GM19372 (cell line): ENCODE data around the gene IPO13.

Source experiments
- ATAC-seq: cut with Tn5 transposase; IDR thresholded peaks from one replicate; pipeline ENCODE4 v1.9.1; 2021; ENCODE audit warnings: mild to moderate bottlenecking, low read depth, moderate library complexity; ENCODE audit not compliant: unreplicated experiment

The IPO13 gene

GRCh38 chr1:44002165-44002564, 55.4 kb downstream of the IPO13 start:
- ATAC-seq: no peak

GRCh38 chr1:44002606-44003157, 55.9 kb downstream of the IPO13 start:
- ATAC-seq: no peak

GRCh38 chr1:44008259-44008658, 61.5 kb downstream of the IPO13 start:
- no peak for ATAC-seq

GRCh38 chr1:44010935-44011471, 64.3 kb downstream of the IPO13 start:
- no peak for ATAC-seq

- ATAC-seq: no peak
Observed at GRCh38 chr1:44012404-44012803, 65.7 kb downstream of the IPO13 start.

- ATAC-seq: no peak
Observed at GRCh38 chr1:44012941-44013609, 66.3 kb downstream of the IPO13 start.

- no peak for ATAC-seq
Observed at GRCh38 chr1:44013949-44014348, 67.2 kb downstream of the IPO13 start.

GRCh38 chr1:44014365-44015104, 67.8 kb downstream of the IPO13 start:
- ATAC-seq: no peak

- no peak for ATAC-seq
Observed at GRCh38 chr1:44015206-44015605, 68.5 kb downstream of the IPO13 start.

- no peak for ATAC-seq
Observed at GRCh38 chr1:44016041-44016889, 69.5 kb downstream of the IPO13 start.

- no peak for ATAC-seq
Observed at GRCh38 chr1:44016890-44017400, 70.2 kb downstream of the IPO13 start.
